Measurements from ENCODE around the gene AKR1B1.
"Not testable (repeated sequence)": the region's sequence is repeated elsewhere in the genome, so short reads cannot be mapped to it uniquely, and the experiment has no call there.

The AKR1B1 gene

GRCh38 chr7:134493091-134493490 lies 34.2 kb upstream of the AKR1B1 start:
- no peak for DNase-seq
- H4K20me1 ChIP-seq (ENCODE audit: insufficient read depth, low read length) = no peaks in the 10 kb centered on the region

GRCh38 chr7:134487721-134488120 lies 28.8 kb upstream of the AKR1B1 start:
- H2AFZ ChIP-seq (ENCODE audit: low read length); H3F3A ChIP-seq (ENCODE audit: insufficient read depth, low read length); DNase-seq; H3K9me3 ChIP-seq (replicated peaks; ENCODE audit: insufficient read depth, low read length); H3K4me1 ChIP-seq (ENCODE audit: low read length); H3K4me3 ChIP-seq (ENCODE audit: low read length); H4K20me1 ChIP-seq (ENCODE audit: insufficient read depth, low read length); H3K4me2 ChIP-seq (ENCODE audit: low read depth, low read length); H3K79me2 ChIP-seq (ENCODE audit: low read length); H3K36me3 ChIP-seq (replicated peaks; ENCODE audit: insufficient read depth, low read length); H3K9me2 ChIP-seq (replicated peaks; ENCODE audit: insufficient read depth, low read length); H3K9ac ChIP-seq (ENCODE audit: low read length); H3K27me3 ChIP-seq (replicated peaks; ENCODE audit: insufficient read depth, low read length); H3K27ac ChIP-seq (ENCODE audit: low read length): not testable (repeated sequence)

More at GRCh38 chr7:134493091-134493490, 34.2 kb upstream of the AKR1B1 start:
- H3K79me2 ChIP-seq (ENCODE audit: low read length) = no peaks in the 10 kb centered on the region
- H3F3A ChIP-seq (ENCODE audit: insufficient read depth, low read length) = no peaks in the 10 kb centered on the region
- no peaks in the 10 kb centered on the region for H3K9me2 ChIP-seq (replicated peaks; ENCODE audit: insufficient read depth, low read length)
- no peak overlapping the region for H3K9ac ChIP-seq (ENCODE audit: low read length)
- no peak overlapping the region for H2AFZ ChIP-seq (ENCODE audit: low read length)
- no peak overlapping the region for H3K4me3 ChIP-seq (ENCODE audit: low read length)
- H3K27ac ChIP-seq (ENCODE audit: low read length) = no peak overlapping the region
- H3K9me3 ChIP-seq (replicated peaks; ENCODE audit: insufficient read depth, low read length) = no peaks in the 10 kb centered on the region
- H3K4me2 ChIP-seq (ENCODE audit: low read depth, low read length) = no peak overlapping the region
- TF ChIP-seq EZH2phosphoT487 (IDR thresholded peaks at IDR 0.05; ENCODE audit: low read length) = no peak
- no peaks in the 10 kb centered on the region for H3K36me3 ChIP-seq (replicated peaks; ENCODE audit: insufficient read depth, low read length)
- H3K4me1 ChIP-seq (ENCODE audit: low read length) = no peaks in the 10 kb centered on the region
- no peaks in the 10 kb centered on the region for H3K27me3 ChIP-seq (replicated peaks; ENCODE audit: insufficient read depth, low read length)

GRCh38 chr7:134485203-134485602 lies 26.3 kb upstream of the AKR1B1 start:
- no peaks in the 10 kb centered on the region for H3K9me2 ChIP-seq (replicated peaks; ENCODE audit: insufficient read depth, low read length)
- H3K4me3 ChIP-seq (ENCODE audit: low read length) = no peak overlapping the region
- H4K20me1 ChIP-seq (ENCODE audit: insufficient read depth, low read length) = no peaks in the 10 kb centered on the region
- H3K9me3 ChIP-seq (replicated peaks; ENCODE audit: insufficient read depth, low read length) = no peaks in the 10 kb centered on the region
- H3K36me3 ChIP-seq (replicated peaks; ENCODE audit: insufficient read depth, low read length) = no peaks in the 10 kb centered on the region
- TF ChIP-seq EZH2 (optimal IDR thresholded peaks at IDR 0.05; ENCODE audit: low read depth, low read length) = no peak
- TF ChIP-seq CTCF (IDR thresholded peaks at IDR 0.05; ENCODE audit: low read length) = no peak
- no peak for TF ChIP-seq EZH2phosphoT487 (IDR thresholded peaks at IDR 0.05; ENCODE audit: low read length)
- no peak for DNase-seq
- no peaks in the 10 kb centered on the region for H3K79me2 ChIP-seq (ENCODE audit: low read length)
- peaks cover 9% of the 10 kb centered on the region for H3K4me1 ChIP-seq (ENCODE audit: low read length)
- no peak overlapping the region for H3K9ac ChIP-seq (ENCODE audit: low read length)
- no peak overlapping the region for H3K4me2 ChIP-seq (ENCODE audit: low read depth, low read length)
- no peak overlapping the region for H3K27ac ChIP-seq (ENCODE audit: low read length)
- H2AFZ ChIP-seq (ENCODE audit: low read length) = no peak overlapping the region
- no peaks in the 10 kb centered on the region for H3F3A ChIP-seq (ENCODE audit: insufficient read depth, low read length)
- H3K27me3 ChIP-seq (replicated peaks; ENCODE audit: insufficient read depth, low read length) = no peaks in the 10 kb centered on the region

- no peak overlapping the region for H3K27ac ChIP-seq (ENCODE audit: low read length)
- H4K20me1 ChIP-seq (ENCODE audit: insufficient read depth, low read length) = no peaks in the 10 kb centered on the region
- H3K79me2 ChIP-seq (ENCODE audit: low read length) = no peaks in the 10 kb centered on the region
- H3F3A ChIP-seq (ENCODE audit: insufficient read depth, low read length) = no peaks in the 10 kb centered on the region
- no peak overlapping the region for H3K4me2 ChIP-seq (ENCODE audit: low read depth, low read length)
- no peak overlapping the region for H2AFZ ChIP-seq (ENCODE audit: low read length)
- peaks cover 17% of the 10 kb centered on the region for H3K4me1 ChIP-seq (ENCODE audit: low read length)
- H3K27me3 ChIP-seq (replicated peaks; ENCODE audit: insufficient read depth, low read length) = no peaks in the 10 kb centered on the region
- H3K9me3 ChIP-seq (replicated peaks; ENCODE audit: insufficient read depth, low read length) = no peaks in the 10 kb centered on the region
- no peak for TF ChIP-seq CTCF (IDR thresholded peaks at IDR 0.05; ENCODE audit: low read length)
- TF ChIP-seq EZH2 (optimal IDR thresholded peaks at IDR 0.05; ENCODE audit: low read depth, low read length) = no peak
- TF ChIP-seq EZH2phosphoT487 (IDR thresholded peaks at IDR 0.05; ENCODE audit: low read length) = no peak
- H3K9ac ChIP-seq (ENCODE audit: low read length) = no peak overlapping the region
- H3K4me3 ChIP-seq (ENCODE audit: low read length) = no peak overlapping the region
- DNase-seq = no peak
- H3K9me2 ChIP-seq (replicated peaks; ENCODE audit: insufficient read depth, low read length) = no peaks in the 10 kb centered on the region
- H3K36me3 ChIP-seq (replicated peaks; ENCODE audit: insufficient read depth, low read length) = no peaks in the 10 kb centered on the region
Observed at GRCh38 chr7:134483296-134483695, 24.4 kb upstream of the AKR1B1 start.
